Ureter (tissue), 1 donor: Measurements from ENCODE around the gene ATP1A4. TPM values are rescaled to one million over a fixed set of nuclear protein-coding genes. Genes with fewer than 3 reads are reported as not detected.

Experiments used
- DNase-seq: peaks from one replicate; pipeline ENCODE4 v3.0.0-alpha.2; 2020; ENCODE audit warnings: low spot score
- total RNA-seq: library from RNA; stranded (reverse); gene quantifications from one replicate; pipeline ENCODE4 v1.2.4, GENCODE V29; 2023
- donor health status: DM: yes; HTN: yes; CAD: no.

The ATP1A4 gene
- total RNA-seq, 1 donor from 2014 or later, result 16.5 TPM

DNA sequence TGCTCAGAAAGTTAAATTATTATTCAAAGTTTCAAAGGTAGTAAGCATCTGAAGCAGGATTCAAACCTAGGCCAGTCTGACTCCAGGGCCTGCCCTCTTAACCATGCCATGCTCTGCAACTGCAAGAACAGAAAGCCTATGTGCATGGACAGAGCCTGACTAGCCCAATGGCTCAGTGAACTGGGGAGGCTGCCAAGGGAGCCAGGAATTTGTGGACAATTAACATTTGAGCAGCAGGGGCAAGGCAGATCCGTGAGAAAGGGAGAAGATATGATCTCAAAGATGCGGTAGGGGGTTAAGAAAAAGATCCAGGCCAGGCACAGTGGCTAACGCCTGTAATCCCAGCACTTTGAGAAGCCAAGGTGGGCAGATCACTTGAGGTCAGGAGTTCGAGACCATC lies 6.5 kb upstream of the ATP1A4 start:
- DNase-seq, result no peak

DNA sequence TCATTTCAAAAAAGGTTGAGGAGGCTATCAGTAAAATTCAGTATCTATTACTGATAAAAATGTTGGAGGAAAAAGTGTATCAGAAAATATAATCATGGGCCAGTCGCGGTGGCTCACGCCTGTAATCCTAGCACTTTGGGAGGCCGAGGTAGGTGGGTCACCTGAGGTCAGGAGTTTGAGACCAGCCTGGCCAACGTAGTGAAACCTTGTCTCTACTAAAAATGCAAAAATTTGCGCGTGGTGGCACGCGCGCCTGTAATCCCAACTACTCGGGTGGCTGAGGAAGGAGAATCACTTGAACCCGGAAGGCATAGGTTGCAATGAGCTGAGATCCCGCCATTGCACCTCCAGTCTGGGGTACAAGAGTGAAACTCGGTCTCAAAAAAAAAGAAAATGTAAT lies 5.3 kb upstream of the ATP1A4 start:
- DNase-seq, result no peak

DNA sequence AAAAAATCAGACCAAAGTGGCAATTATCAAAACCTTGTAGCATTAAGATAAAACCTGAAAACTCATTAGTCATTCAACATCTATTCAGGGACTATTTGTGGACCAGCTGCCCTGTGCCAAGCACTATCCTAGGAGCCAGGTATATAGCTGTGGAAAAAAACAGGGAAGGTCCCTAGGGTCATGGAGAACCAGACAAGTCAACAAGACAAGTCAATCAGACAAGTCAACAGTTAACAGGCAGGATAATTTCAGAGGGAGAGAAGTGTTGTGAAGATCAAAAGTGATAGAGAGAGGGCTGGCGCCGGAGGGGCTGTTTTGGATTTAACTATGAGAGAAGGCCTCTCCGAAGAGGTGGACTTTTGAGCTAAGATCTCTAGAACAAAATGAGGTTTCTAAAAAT lies 3.3 kb upstream of the ATP1A4 start:
- DNase-seq, result no peak

DNA sequence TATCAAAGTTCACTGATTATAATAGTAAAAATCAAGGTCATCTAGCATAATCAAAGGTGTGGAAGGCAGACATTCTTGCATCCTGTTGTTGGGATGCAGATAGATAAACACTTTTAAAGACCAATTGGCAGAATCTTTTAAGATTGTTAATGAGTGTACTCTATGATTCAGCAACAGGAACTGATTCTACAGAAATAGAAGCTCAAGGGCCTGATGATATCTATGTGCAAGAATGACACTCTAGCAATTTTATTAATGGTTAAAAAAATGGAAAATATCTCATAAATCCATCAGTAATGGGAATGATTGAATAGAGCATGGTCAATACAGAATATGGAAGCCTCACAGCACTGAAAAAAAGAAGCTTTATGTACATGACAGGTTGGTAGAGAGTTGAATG lies 2.2 kb upstream of the ATP1A4 start:
- no peak for DNase-seq

DNA sequence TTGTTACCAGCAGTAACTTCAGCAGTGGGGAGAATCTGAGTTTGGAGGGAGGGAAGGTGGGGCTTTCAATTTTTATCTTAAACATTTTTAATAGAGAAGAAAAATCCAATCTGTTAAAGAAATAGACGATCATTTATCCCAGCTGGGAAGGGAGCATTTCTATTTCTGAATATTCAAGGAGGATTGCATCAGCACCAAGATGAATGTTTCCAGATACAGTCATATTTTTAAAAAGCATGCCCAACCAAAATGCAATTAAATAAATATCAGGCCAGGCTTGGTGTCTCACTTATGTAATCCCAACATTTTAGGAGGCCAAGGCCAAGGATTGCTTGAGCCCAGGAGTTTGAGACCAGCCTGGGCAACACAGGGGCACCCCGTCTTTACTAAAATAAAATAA lies 1.7 kb upstream of the ATP1A4 start:
- DNase-seq, result no peak

DNA sequence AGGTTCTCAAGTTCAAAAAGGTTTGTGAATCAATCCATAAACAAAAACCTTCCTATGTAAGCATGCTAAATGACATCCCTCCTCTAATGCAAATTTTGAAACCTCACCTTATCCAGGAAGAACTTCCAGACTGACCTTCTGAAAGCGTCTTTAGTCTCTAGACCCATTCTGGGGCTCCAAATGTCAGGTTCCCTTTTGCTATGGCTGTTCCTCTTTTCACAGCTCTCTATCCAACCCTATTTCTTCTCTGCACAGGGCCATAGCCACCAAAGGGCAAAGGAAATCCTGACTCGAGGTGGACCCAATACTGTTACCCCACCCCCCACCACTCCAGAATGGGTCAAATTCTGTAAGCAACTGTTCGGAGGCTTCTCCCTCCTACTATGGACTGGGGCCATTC lies 3.4 kb downstream of the ATP1A4 start:
- no peak for DNase-seq

DNA sequence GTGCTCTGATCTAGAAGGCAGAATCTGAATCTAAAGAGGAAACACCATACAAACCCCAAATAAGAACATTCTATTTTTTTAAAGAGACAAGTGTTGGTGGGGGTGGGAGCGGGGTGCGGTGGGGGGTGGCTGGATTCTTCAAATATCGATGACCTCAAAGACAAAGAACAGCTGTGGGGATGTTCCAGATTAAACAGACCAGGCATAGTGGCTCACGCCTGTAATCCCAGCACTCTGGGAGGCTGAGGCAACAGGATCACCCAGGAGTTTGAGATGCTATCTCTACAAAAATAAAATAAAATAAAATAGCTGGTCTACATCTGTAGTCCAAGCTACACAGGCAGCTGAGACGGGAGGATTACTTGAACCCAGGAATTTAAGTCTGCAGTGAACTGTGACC lies 5.0 kb downstream of the ATP1A4 start:
- DNase-seq, result no peak

DNA sequence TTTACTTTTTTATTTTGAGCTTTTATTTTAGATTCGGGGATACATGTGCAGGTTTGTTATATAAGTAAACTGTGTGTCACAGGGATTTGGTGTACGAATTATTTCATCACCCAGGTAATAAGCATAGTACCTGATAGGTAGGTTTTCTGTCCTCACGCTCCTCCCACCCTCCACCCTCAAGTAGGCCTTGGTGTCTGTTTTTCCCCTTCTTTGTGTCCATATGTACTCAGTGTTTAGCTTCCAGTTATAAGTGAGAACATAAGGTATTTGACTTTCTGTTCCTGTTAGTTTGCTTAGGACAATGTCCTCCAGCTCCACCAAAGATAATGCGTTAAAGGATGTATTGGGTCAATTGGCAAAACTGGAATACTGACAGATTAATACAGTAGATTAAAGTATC lies 5.8 kb downstream of the ATP1A4 start:
- no peak for DNase-seq

DNA sequence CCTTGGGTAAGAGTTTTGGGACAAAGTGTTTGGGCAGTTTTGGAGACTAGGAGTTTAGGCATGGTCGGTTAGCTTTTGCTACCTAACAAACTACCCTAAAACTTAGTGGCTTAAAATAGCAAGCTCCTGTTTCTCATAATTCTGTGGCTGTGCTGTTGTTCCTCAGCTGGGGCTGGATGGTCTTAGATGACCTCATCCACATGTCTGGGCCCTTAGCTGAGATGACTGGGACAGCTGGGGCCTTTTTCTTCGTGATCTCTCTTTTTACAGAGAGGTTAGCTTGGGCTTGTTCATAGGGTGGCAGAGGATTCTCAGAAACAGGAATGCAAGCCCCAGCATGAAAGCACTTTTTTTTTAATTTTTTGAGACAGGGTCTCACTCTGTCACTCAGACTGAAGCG lies 6.6 kb downstream of the ATP1A4 start:
- DNase-seq, result no peak

DNA sequence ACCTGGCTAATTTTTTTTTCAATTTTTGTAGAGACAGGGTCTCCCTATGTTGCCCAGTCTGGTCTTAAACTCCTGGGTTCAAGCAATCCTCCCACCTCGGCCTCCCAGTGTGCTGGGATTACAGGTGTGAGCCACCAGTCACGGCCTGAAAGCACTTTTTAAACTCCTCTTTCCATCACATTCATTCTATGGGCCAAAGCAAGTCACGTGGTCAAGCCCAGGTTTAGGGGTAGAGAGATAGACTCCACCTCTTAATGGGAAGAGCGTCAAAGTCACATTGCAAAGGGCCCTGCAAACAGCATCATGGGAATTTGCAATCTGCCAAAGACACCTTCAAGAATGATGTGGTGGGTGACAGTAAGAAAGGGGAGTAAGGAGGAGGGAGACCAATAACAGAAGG lies 7.1 kb downstream of the ATP1A4 start:
- no peak for DNase-seq

DNA sequence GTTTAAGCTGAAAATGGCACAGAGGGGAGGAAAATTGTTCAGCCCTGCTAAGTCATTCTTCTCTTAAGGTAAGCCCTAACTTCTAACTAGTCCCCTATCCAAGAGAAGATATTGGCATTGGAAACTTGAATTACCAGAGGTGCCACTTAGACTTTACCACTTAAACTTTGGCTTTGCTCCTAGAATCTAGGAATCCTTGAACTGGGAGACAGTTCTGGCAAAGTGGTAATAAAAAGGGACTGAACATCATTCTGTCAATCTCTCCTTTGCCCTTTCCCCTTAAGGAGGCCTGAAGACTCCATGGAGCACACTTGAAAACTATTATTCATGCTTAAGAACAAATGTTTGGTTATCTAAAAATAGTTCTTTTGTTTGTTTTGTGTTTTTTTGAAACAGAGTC lies 8.4 kb downstream of the ATP1A4 start:
- no peak for DNase-seq

DNA sequence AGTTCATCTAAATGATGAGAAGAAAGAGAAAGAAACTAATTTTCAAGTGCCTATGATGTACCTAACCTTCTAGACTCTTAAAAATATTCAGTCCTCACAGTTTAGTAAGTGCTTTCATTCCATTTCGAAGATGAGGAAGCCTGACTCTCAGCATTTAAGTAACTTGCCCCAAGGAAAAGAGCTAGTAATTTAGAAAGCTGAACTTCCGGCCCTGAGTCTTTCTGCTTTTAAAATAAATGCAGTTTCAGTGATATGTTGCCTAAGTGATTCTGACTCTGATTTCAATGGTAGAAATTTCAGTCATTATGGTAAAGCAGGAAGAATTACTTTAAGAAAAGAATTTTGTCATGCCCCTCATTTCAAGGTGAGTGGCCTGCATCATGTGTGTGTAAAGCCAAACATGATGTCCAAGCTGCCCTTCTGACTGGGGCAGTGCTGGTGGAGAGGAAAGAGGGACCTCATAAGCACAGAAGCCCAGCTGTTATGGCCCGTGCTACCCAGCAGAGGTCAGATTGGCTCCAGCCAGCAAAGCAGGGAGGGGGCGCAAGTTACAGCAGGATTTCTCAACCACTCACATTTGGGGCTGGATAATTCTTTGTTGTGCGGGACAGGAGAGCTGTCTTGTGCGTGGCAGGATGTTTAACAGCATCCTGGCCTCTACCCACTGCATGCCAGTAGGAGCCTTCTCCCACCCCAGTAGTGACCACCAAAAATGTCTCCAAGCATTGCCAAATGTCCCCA lies 10.7 kb downstream of the ATP1A4 start:
- no peak for DNase-seq

DNA sequence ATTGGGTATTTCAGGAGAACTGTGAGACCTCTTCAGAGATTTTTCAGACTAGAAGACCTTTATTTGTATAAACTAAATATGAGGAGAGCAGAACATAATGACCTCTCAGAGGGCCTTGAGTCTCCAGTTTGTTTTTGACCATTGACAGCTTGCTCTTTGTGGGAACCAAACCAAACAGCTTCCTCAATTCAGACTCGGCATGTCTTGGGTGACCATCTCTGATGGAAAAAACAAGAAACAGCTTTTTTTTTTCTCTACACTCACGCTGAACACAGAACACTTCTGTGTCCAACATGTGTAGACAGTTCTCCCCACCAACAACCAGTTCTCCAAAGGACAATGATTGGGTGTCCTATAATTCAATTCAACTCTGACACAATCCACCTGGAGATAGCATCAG lies 11.5 kb downstream of the ATP1A4 start:
- DNase-seq, result no peak

DNA sequence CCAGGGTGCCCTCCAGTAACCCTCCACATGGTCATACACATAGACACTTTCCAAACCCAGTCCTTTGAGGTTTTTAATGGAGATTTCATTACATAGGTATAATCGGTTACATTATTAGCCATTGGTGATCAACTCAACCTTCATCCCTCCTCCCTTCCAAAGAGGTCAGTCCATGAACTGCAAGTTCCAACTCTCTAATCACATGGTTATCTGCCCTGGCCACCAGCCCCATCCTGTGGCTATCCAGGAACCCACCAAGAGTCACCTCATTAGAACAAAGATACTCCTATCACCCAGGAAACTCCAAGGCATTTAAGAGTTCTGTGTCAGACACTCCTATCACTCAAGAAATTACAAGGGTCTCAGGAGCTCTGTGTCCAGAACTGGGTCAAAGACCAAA lies 12.2 kb downstream of the ATP1A4 start:
- DNase-seq, result no peak

DNA sequence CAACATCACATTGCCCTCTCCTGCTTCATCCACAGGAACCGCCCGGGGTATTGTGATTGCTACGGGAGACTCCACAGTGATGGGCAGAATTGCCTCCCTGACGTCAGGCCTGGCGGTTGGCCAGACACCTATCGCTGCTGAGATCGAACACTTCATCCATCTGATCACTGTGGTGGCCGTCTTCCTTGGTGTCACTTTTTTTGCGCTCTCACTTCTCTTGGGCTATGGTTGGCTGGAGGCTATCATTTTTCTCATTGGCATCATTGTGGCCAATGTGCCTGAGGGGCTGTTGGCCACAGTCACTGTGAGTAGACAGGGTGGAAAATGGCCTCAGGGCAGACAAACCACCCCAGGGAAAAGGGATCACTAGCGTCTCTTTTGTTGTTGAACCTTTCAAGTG lies 12.7 kb downstream of the ATP1A4 start:
- no peak for DNase-seq

DNA sequence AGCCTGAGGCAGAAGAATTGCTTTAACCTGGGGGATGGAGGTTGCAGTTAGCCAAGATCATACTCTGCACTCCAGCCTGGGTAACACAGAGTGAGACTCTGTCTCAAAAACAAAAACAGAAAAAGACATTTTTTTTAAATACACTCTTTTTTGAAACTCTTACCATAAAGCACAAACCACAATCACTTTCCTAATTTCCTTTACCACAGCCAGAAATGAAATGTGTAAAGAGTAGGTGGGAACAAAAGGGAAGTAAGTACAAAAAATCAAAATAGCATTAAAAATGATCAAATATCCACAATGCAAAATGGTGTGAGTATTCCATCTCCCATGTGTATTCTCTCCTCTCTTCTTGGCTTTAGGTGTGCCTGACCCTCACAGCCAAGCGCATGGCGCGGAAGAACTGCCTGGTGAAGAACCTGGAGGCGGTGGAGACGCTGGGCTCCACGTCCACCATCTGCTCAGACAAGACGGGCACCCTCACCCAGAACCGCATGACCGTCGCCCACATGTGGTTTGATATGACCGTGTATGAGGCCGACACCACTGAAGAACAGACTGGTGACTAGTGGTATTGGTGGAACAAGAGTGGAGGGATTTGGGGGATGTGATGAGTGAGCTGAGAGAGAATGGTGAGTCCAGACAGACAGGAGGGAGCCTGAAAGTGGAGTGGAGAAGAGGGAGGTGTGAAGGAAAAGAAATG lies 14.9 kb downstream of the ATP1A4 start:
- no peak for DNase-seq

DNA sequence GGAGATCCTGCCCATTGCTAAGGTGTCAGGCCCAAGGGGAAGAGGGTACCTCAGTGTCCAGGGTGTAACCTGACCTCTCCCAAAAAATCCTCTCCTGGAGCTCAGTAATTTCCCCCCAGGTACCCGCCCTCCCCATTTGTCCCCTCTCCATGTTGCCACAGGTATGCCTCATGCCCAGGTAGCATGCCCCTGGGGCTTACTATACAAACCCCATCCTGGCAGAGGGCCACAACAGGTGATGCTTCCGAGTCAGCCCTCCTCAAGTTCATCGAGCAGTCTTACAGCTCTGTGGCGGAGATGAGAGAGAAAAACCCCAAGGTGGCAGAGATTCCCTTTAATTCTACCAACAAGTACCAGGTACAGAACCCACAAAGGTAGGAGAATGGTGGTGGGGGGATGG lies 15.7 kb downstream of the ATP1A4 start:
- no peak for DNase-seq

DNA sequence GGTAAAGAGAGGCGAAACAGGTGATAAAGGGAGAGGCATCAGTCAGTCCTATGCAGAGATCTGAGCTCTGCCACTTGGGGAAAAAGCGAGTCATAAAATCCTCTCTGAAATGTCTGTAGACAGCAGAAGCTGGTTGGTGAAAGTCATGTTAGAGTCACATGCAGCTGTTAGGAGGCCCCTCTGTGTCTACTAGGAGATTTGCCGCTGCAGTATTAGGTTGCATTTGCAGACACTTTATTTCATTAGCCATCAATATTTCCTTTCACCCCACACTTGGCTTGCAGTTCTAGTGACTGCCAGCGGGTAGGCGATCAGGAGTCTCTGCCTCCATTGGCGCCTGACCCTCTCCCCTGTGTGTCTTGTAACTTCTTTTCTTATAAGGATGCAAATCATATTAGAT lies 16.2 kb downstream of the ATP1A4 start:
- no peak for DNase-seq

DNA sequence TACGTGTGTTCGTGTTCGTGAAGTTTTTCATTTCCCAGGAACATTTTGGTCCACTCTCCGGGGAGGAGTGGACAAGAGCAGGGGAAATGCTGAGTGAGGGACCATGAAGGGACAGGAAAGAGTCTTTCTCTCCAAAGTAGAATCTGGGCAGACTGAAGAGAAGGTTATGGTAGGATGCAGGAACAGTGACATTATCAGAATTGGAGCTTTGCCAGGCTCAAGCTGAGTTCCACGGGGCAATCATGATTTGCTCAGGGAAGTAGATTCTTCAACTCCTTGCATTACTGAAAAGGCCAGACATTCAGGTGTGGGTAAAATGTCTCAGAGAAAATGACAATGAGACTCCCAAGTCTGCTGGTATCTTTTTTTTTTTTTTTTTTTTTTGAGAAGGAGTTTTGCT lies 16.6 kb downstream of the ATP1A4 start:
- no peak for DNase-seq

DNA sequence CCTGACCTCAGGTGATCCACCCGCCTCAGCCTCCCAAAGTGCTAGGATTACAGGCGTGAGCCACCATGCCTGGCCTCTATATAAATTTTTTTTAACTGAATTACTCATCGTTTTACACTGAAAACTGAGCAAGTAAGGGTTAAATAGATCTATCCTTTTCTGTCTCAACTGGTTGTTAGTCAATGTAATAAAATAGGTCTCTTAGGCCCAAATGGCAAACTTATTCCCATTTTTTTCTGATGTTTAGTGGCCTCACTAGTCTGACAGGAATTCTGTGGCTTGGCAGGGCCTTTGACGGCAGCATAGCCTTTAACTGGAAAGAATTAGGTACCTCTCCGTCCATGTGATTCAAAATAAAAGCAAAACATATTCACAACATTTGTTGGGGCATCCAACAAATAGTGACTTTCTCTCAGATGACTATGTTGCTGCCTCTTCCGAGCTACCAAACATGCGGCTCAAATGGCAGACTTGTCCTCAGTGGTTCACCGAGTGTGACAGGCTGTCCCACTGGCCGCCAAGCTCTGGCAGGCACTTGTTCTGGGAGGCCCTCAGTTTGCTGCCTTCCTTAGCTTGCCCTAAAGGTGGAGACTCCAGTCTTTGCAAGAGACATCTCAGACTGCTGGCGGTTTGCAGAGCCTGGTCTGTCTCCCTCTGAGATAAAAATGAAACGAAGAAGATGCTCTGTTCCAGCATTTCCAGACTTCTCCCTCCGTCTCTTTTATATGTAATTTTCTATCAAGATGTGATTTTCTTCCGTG lies 17.4 kb downstream of the ATP1A4 start:
- DNase-seq, result no peak

DNA sequence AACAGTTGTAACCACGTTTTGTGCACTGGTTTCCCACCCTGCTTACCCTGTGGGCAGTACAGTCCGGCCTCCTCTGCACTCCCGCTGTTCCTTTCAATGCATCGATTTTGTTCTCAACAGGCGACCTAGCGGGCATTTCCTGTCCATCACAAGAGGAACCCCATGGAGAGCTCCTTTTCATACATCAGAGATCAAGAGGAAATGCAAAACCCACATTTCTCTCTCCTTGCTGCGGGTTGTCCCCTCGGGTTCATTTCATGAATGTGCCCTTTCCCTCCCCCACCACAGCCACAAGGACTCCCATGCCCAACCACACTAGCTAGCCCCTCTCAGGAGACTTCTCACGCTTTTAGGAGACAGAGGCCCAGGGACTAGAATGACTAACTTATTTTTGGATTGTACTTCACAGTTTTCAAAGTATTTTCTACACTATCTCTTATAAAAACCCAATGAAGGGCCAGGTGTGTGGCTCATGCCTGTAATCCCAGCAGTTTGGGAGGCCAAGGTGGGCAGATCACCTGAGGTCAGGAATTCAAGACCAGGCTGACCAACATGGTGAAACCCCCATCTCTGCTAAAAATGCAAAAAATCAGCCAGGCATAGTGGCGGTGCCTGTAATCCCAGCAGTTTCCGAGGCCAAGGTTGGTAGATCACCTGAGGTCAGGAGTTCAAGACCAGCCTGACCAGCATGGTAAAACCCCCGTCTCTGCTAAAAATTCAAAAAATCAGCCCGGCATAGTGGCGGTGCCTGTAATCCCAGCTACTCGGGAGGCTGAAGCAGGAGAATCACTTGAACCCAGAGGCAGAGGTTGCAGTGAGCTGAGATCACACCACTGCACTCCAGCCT lies 18.4 kb downstream of the ATP1A4 start:
- no peak for DNase-seq

DNA sequence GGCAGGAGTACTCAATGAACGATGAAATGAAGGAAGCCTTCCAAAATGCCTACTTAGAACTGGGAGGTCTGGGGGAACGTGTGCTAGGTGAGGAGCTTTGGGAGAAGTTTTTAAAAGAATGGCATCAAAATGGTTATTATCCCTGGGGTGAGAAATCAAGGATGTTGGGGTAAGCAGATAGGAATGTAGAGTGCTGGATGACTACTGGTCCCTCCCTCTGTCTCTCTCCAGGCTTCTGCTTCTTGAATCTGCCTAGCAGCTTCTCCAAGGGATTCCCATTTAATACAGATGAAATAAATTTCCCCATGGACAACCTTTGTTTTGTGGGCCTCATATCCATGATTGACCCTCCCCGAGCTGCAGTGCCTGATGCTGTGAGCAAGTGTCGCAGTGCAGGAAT lies 20.0 kb downstream of the ATP1A4 start:
- no peak for DNase-seq
